Neutrophil (primary cell): ENCODE measurements around the gene JAG2.

Source experiments
- H3K27ac ChIP-seq: fragments of 200-600 bp; sonication (generic); 2 replicates; pipeline ENCODE4 v1.5.1; 2016; ENCODE audit warnings: mild to moderate bottlenecking, moderate library complexity
- H3K27me3 ChIP-seq: fragments of 200-600 bp; sonication (generic); 2 replicates; pipeline ENCODE4 v1.6.0; 2016; ENCODE audit warnings: mild to moderate bottlenecking
- H3K36me3 ChIP-seq: fragments of 200-600 bp; sonication (generic); 2 replicates; pipeline ENCODE4 v1.5.1; 2017
- H3K4me1 ChIP-seq, 2 experiments: fragments of 200-600 bp in 1 of 2; sonication (generic) in 1 of 2; 1 replicate in 1 of 2; 2 replicates in 1 of 2; pipeline versions ENCODE4 v1.5.1 to v1.6.1; 2013 to 2016; ENCODE audit warnings: low read depth in 1 of 2, low read length in 1 of 2, mild to moderate bottlenecking in 1 of 2, moderate library complexity in 1 of 2; ENCODE audit not compliant: control insufficient read depth in 1 of 2, insufficient read depth in 1 of 2
- H3K4me3 ChIP-seq, 2 experiments: fragments of 200-600 bp in 1 of 2; sonication (generic) in 1 of 2; 1 replicate in 1 of 2; 2 replicates in 1 of 2; pipeline ENCODE4 v1.5.1; 2013 to 2016; ENCODE audit warnings: low read depth in 1 of 2, low read length in 1 of 2, mild to moderate bottlenecking in 1 of 2, moderate library complexity in 1 of 2
- H3K9me3 ChIP-seq: fragments of 200-600 bp; sonication (generic); 2 replicates; pipeline ENCODE4 v1.5.1; 2016
- TF ChIP-seq, protein P1 (sequence below): fragments of 200-600 bp; sonication (generic); IDR thresholded peaks from 2 replicates; pipeline ENCODE4 v1.5.1; 2016; ENCODE audit warnings: antibody characterized with exemption

The JAG2 gene

DNA sequence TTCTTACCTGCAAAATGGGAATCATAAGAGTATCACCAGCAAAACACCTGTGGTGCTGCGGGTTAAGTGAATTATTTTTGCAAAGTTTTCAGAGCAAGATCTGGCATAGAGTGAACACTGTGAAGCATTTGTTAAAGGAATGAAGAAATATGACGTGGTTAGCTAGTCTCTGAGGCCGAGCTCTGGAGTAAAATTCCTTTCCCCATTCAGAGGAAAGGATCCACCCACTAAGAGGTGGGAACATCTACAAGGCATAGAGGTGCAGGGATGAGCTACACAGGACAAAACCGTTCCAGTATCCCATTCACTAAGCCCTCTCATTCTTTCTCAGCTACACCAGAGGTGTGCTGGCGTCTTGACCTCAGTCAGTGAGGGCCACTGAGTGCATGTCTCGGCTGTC lies 48.5 kb downstream of the JAG2 start:
- Histone ChIP-seq H3K4me3 (no peak overlapping the region), H3K36me3 (no peaks in the 10 kb centered on the region), H3K4me1 (no peaks in the 10 kb centered on the region), H3K9me3 (no peaks in the 10 kb centered on the region), H3K27me3 (peaks cover 77% of the 10 kb centered on the region), H3K27ac (no peak overlapping the region)
- TF ChIP-seq, protein P1, sequence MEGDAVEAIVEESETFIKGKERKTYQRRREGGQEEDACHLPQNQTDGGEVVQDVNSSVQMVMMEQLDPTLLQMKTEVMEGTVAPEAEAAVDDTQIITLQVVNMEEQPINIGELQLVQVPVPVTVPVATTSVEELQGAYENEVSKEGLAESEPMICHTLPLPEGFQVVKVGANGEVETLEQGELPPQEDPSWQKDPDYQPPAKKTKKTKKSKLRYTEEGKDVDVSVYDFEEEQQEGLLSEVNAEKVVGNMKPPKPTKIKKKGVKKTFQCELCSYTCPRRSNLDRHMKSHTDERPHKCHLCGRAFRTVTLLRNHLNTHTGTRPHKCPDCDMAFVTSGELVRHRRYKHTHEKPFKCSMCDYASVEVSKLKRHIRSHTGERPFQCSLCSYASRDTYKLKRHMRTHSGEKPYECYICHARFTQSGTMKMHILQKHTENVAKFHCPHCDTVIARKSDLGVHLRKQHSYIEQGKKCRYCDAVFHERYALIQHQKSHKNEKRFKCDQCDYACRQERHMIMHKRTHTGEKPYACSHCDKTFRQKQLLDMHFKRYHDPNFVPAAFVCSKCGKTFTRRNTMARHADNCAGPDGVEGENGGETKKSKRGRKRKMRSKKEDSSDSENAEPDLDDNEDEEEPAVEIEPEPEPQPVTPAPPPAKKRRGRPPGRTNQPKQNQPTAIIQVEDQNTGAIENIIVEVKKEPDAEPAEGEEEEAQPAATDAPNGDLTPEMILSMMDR: no peak

GRCh38 chr14:105119408-105120025 lies 49.1 kb downstream of the JAG2 start:
- TF ChIP-seq, protein P1: no peak
- H3K9me3 ChIP-seq: no peaks in the 10 kb centered on the region
- H3K4me3 ChIP-seq: no peak overlapping the region
- H3K27me3 ChIP-seq: peaks cover 71% of the 10 kb centered on the region
- H3K27ac ChIP-seq: no peak overlapping the region
- H3K36me3 ChIP-seq: no peaks in the 10 kb centered on the region
- H3K4me1 ChIP-seq: no peaks in the 10 kb centered on the region

DNA sequence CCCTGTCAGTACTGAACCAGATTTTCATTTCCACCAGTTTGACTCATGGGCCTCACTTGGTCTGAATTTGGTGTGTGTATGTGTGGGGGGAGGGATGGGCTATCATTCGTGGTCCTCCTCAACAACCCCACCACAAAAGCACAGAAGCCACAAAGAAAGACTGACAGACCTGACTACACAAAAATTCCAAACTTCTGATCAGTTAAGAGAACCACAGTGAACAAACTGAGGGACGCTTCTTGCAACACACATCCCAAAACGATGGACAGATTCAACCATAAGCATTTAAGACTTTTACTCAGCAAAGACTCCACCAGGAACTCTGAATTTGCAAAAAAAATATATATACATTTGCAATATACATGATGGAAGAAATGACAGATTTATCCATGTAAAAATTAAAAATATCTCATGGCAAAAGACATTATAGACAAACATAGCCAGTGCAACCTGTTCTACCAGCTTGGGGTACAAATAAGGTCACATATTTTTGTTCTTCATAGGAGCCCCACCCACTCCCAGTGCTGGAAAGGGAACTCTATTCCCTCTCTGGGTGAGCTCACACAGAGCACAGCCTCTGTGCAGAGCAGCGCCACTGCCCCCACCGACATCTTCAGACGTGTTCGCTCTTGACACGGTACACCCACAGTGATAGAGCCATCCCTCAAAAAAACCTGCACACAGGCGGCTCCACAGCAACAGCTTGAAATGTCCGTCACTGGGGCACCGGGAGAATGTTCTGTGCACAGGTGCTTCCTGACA lies 49.7 kb downstream of the JAG2 start:
- H3K4me3 ChIP-seq: no peak overlapping the region
- no peaks in the 10 kb centered on the region for H3K4me1 ChIP-seq
- no peak overlapping the region for H3K27ac ChIP-seq
- H3K9me3 ChIP-seq: no peaks in the 10 kb centered on the region
- H3K27me3 ChIP-seq: peaks cover 64% of the 10 kb centered on the region
- TF ChIP-seq, protein P1: no peak
- no peaks in the 10 kb centered on the region for H3K36me3 ChIP-seq

DNA sequence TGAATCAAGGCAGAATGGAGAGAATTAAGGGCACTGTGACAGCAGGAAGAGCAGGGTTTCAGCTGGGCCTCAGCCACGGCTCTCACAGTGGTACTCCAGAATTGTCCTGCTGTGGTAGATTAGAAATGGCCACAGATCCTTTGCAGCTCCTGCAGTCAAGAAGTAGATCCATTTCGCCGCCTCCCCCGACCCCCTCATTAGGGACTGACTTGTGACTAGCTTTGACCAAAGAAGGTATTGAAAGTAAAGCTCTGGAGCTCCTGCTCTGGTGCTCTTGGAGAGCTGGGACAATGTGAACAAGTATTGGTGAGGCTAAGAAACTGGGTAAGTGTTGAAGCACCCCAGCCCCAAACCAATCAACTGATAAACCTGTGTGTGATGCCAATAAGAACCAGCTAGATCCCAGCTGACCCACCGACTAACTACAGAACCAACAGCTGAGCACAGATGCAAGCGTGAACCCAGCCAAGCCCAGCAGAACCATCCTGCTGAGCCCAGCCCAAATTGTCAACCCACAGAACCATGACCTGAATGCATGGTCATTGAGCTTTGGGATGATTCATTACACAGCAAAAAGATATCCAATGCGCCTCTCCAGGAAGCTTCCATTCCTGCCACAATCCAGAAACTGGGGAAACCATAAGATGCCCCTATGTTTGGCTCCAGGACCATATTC lies 50.7 kb downstream of the JAG2 start:
- Histone ChIP-seq H3K27me3 (peaks cover 57% of the 10 kb centered on the region), H3K4me1 (no peaks in the 10 kb centered on the region), H3K27ac (no peak overlapping the region), H3K4me3 (no peak overlapping the region), H3K9me3 (no peaks in the 10 kb centered on the region), H3K36me3 (no peaks in the 10 kb centered on the region)
- TF ChIP-seq, protein P1: no peak

GRCh38 chr14:105117257-105117646 lies 51.3 kb downstream of the JAG2 start:
- Histone ChIP-seq H3K27me3 (peaks cover 51% of the 10 kb centered on the region), H3K4me1 (no peaks in the 10 kb centered on the region), H3K27ac (no peak overlapping the region), H3K9me3 (no peaks in the 10 kb centered on the region), H3K4me3 (no peak overlapping the region), H3K36me3 (no peaks in the 10 kb centered on the region)
- TF ChIP-seq, protein P1: no peak
